Measurements from ENCODE around the gene EPB41L4B.
"Not testable (repeated sequence)": the region's sequence is repeated elsewhere in the genome, so short reads cannot be mapped to it uniquely, and the experiment has no call there.

The EPB41L4B gene

GRCh38 chr9:109150925-109151545 is 169.8 kb downstream of the EPB41L4B start:
- no peak for DNase-seq

GRCh38 chr9:109149722-109150121 is 171.1 kb downstream of the EPB41L4B start:
- no peak for DNase-seq

GRCh38 chr9:109149089-109149488 is 171.8 kb downstream of the EPB41L4B start:
- DNase-seq = no peak

GRCh38 chr9:109145051-109145450 is 175.8 kb downstream of the EPB41L4B start:
- no peak for DNase-seq

- DNase-seq = no peak
These were observed 176.8 kb downstream of the EPB41L4B start for GRCh38 chr9:109143881-109144562.

GRCh38 chr9:109141375-109141774 is 179.5 kb downstream of the EPB41L4B start:
- DNase-seq = no peak

GRCh38 chr9:109139851-109140250 is 181.0 kb downstream of the EPB41L4B start:
- no peak for DNase-seq

GRCh38 chr9:109138421-109138820 is 182.4 kb downstream of the EPB41L4B start:
- no peak for DNase-seq

GRCh38 chr9:109134167-109134578 is 186.7 kb downstream of the EPB41L4B start:
- DNase-seq = no peak

GRCh38 chr9:109133533-109133932 is 187.3 kb downstream of the EPB41L4B start:
- no peak for DNase-seq

- DNase-seq = no peak
These were observed 188.3 kb downstream of the EPB41L4B start for GRCh38 chr9:109132567-109133021.

- no peak for DNase-seq
These were observed 191.2 kb downstream of the EPB41L4B start for GRCh38 chr9:109129470-109130197.

- not testable (repeated sequence) for DNase-seq
These were observed 194.2 kb downstream of the EPB41L4B start for GRCh38 chr9:109126671-109127070.

GRCh38 chr9:109124121-109124520 is 196.7 kb downstream of the EPB41L4B start:
- no peak for DNase-seq

GRCh38 chr9:109122726-109123621 is 197.9 kb downstream of the EPB41L4B start:
- no peak for DNase-seq

All from activated T-cell treated with anti-CD3 and anti-CD28 coated beads for 4 hours (primary cell).